SK-N-SH treated with all-trans-retinoic acid at 6 μM for 48 hours (cell line): ENCODE measurements around the gene CDKN2B.

Experiments used
- ATAC-seq: fragments of 200-7000 bp; cut with Tn5 transposase; 3 replicates; pipeline ENCODE4 v1.9.1; 2020; ENCODE audit warnings: mild to moderate bottlenecking, moderate library complexity
- ARNTL ChIP-seq: fragments of 450-650 bp; formaldehyde crosslinking; IDR thresholded peaks from 2 replicates; pipeline ENCODE4 v1.5.0; 2020; ENCODE audit warnings: low read depth, mild to moderate bottlenecking, moderate library complexity, borderline replicate concordance
- CSDC2 ChIP-seq: fragments of 250-450 bp; sonication (Bioruptor Pico); IDR thresholded peaks from 2 replicates; pipeline ENCODE4 v1.5.0; 2020; ENCODE audit warnings: mild to moderate bottlenecking, moderate library complexity
- ESRRG ChIP-seq: fragments of 250-450 bp; sonication (Bioruptor Pico); IDR thresholded peaks from 2 replicates; pipeline ENCODE4 v1.6.1; 2021; ENCODE audit warnings: mild to moderate bottlenecking
- GLIS3 ChIP-seq: fragments of 250-450 bp; sonication (Bioruptor Pico); IDR thresholded peaks from 2 replicates; pipeline ENCODE4 v1.5.0; 2020; ENCODE audit warnings: mild to moderate bottlenecking, moderate library complexity
- POU6F1 ChIP-seq: fragments of 250-450 bp; sonication (Bioruptor Pico); IDR thresholded peaks from 2 replicates; pipeline ENCODE4 v1.8.0; 2021; ENCODE audit warnings: low read depth, mild to moderate bottlenecking, moderate library complexity, borderline replicate concordance
- PPARA ChIP-seq: fragments of 250-450 bp; sonication (Bioruptor Pico); IDR thresholded peaks from 2 replicates; pipeline ENCODE4 v1.5.0; 2020; ENCODE audit warnings: mild to moderate bottlenecking, borderline replicate concordance
- RARB ChIP-seq: fragments of 250-450 bp; sonication (Bioruptor Pico); IDR thresholded peaks from 2 replicates; pipeline ENCODE4 v1.8.0; 2021; ENCODE audit warnings: mild to moderate bottlenecking, moderate library complexity
- SNAI2 ChIP-seq: fragments of 250-450 bp; sonication (Bioruptor Pico); IDR thresholded peaks from 2 replicates; pipeline ENCODE4 v1.5.0; 2020; ENCODE audit warnings: mild to moderate bottlenecking, moderate library complexity
- TCF4 ChIP-seq: fragments of 250-450 bp; sonication (Bioruptor Pico); IDR thresholded peaks from 2 replicates; pipeline ENCODE4 v1.8.0; 2021; ENCODE audit warnings: mild to moderate bottlenecking, moderate library complexity, borderline replicate concordance
- TOX ChIP-seq: fragments of 250-450 bp; sonication (Bioruptor Pico); IDR thresholded peaks from 2 replicates; pipeline ENCODE4 v1.8.0; 2021; ENCODE audit warnings: mild to moderate bottlenecking, moderate library complexity, borderline replicate concordance
- ZC3H10 ChIP-seq: fragments of 250-450 bp; sonication (Bioruptor Pico); IDR thresholded peaks from 2 replicates; pipeline ENCODE4 v1.5.1; 2021; ENCODE audit warnings: mild to moderate bottlenecking, moderate library complexity
- ZFP3 ChIP-seq: fragments of 250-450 bp; sonication (Bioruptor Pico); IDR thresholded peaks from 2 replicates; pipeline ENCODE4 v1.5.0; 2020; ENCODE audit warnings: mild to moderate bottlenecking, moderate library complexity
- ZFP30 ChIP-seq: fragments of 450-650 bp; formaldehyde crosslinking; IDR thresholded peaks from 2 replicates; pipeline ENCODE4 v1.5.0; 2022; ENCODE audit warnings: mild to moderate bottlenecking, moderate library complexity
- ZNF565 ChIP-seq: fragments of 450-650 bp; formaldehyde crosslinking; conservative IDR thresholded peaks from 2 replicates; pipeline ENCODE4 v1.5.0; 2020; ENCODE audit warnings: low read depth, mild to moderate bottlenecking, moderate library complexity
- ZNF8 ChIP-seq: fragments of 450-650 bp; formaldehyde crosslinking; IDR thresholded peaks from 2 replicates; pipeline ENCODE4 v1.5.0; 2020; ENCODE audit warnings: mild to moderate bottlenecking, moderate library complexity
- TF ChIP-seq, protein P1 (sequence below): fragments of 250-450 bp; sonication (Bioruptor Pico); IDR thresholded peaks from 2 replicates; pipeline ENCODE4 v1.8.0; 2020; ENCODE audit warnings: mild to moderate bottlenecking, moderate library complexity, borderline replicate concordance
- TF ChIP-seq, protein P2 (sequence below): fragments of 250-450 bp; sonication (Bioruptor Pico); IDR thresholded peaks from 2 replicates; pipeline ENCODE4 v1.5.1; 2020; ENCODE audit warnings: low read depth, mild to moderate bottlenecking, moderate library complexity
- TF ChIP-seq, protein P3 (sequence below): fragments of 250-450 bp; sonication (Bioruptor Pico); IDR thresholded peaks from 2 replicates; pipeline ENCODE4 v1.5.0; 2020; ENCODE audit warnings: mild to moderate bottlenecking, moderate library complexity

CDKN2B gene

DNA sequence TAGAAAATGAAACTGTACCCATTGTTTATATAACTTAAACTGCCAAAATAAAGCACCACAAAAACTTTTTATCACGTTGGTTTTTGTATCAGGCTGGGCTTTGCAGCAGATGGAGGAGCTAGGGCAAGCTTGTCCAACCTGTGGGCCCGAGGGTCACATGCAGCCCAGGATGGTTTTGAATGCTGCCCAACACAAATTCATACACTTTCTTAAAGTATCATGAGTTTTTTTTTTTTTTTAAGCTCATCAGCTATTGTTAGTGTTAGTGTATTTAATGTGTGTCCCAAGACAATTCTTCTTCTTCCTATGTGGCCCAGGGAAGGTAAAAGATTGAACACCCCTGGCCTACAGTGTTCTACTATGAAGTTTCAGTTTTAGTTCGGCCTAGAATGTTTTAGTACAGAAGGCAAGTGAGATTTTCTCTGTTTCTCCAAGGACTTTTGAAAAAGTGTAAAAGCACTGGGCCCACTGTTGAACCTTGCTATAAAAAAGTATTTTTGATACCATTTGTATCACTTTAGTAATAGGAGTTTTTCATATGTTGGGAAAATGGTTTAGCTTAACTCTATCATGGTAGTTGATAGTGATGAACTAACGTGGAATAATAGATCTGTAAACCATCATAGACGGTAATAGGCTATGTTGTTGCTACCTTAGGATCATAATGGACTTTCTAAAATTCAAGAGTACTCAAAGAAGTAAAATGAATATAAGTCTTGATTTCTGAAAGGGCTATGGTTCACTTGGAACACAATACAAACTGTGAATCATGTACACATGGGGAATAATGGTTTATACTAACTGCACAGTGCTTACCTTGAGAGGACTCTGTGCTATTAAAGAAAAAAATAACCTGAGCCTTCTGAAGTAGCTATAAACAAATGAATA lies 17.8 kb downstream of the CDKN2B start:
- no peak for TF ChIP-seq SNAI2 (CRISPR knock-in tag)
- TF ChIP-seq, protein P1, sequence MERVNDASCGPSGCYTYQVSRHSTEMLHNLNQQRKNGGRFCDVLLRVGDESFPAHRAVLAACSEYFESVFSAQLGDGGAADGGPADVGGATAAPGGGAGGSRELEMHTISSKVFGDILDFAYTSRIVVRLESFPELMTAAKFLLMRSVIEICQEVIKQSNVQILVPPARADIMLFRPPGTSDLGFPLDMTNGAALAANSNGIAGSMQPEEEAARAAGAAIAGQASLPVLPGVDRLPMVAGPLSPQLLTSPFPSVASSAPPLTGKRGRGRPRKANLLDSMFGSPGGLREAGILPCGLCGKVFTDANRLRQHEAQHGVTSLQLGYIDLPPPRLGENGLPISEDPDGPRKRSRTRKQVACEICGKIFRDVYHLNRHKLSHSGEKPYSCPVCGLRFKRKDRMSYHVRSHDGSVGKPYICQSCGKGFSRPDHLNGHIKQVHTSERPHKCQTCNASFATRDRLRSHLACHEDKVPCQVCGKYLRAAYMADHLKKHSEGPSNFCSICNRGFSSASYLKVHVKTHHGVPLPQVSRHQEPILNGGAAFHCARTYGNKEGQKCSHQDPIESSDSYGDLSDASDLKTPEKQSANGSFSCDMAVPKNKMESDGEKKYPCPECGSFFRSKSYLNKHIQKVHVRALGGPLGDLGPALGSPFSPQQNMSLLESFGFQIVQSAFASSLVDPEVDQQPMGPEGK (CRISPR knock-in tag), result no peak
- no peak for ATAC-seq

GRCh38 chr9:21989440-21990189 lies 19.5 kb downstream of the CDKN2B start:
- no peak for ATAC-seq
- TF ChIP-seq ZNF8 (CRISPR knock-in tag) (no peak), ZC3H10 (CRISPR knock-in tag) (no peak), PPARA (CRISPR knock-in tag) (no peak), GLIS3 (CRISPR knock-in tag) (no peak)
- TF ChIP-seq, protein P2, sequence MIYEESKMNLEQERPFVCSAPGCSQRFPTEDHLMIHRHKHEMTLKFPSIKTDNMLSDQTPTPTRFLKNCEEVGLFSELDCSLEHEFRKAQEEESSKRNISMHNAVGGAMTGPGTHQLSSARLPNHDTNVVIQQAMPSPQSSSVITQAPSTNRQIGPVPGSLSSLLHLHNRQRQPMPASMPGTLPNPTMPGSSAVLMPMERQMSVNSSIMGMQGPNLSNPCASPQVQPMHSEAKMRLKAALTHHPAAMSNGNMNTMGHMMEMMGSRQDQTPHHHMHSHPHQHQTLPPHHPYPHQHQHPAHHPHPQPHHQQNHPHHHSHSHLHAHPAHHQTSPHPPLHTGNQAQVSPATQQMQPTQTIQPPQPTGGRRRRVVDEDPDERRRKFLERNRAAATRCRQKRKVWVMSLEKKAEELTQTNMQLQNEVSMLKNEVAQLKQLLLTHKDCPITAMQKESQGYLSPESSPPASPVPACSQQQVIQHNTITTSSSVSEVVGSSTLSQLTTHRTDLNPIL (CRISPR knock-in tag), result no peak

GRCh38 chr9:21988056-21988990 lies 20.8 kb downstream of the CDKN2B start:
- TF ChIP-seq ZFP3 (no peak), ZNF565 (CRISPR knock-in tag) (no peak), ZFP30 (CRISPR knock-in tag) (no peak), ARNTL (CRISPR knock-in tag) (no peak), POU6F1 (CRISPR knock-in tag) (no peak), TCF4 (CRISPR knock-in tag) (no peak), ESRRG (CRISPR knock-in tag) (no peak), TOX (CRISPR knock-in tag) (no peak), PPARA (CRISPR knock-in tag) (no peak), RARB (no peak), SNAI2 (CRISPR knock-in tag) (no peak), CSDC2 (CRISPR knock-in tag) (no peak)
- TF ChIP-seq, protein P3, sequence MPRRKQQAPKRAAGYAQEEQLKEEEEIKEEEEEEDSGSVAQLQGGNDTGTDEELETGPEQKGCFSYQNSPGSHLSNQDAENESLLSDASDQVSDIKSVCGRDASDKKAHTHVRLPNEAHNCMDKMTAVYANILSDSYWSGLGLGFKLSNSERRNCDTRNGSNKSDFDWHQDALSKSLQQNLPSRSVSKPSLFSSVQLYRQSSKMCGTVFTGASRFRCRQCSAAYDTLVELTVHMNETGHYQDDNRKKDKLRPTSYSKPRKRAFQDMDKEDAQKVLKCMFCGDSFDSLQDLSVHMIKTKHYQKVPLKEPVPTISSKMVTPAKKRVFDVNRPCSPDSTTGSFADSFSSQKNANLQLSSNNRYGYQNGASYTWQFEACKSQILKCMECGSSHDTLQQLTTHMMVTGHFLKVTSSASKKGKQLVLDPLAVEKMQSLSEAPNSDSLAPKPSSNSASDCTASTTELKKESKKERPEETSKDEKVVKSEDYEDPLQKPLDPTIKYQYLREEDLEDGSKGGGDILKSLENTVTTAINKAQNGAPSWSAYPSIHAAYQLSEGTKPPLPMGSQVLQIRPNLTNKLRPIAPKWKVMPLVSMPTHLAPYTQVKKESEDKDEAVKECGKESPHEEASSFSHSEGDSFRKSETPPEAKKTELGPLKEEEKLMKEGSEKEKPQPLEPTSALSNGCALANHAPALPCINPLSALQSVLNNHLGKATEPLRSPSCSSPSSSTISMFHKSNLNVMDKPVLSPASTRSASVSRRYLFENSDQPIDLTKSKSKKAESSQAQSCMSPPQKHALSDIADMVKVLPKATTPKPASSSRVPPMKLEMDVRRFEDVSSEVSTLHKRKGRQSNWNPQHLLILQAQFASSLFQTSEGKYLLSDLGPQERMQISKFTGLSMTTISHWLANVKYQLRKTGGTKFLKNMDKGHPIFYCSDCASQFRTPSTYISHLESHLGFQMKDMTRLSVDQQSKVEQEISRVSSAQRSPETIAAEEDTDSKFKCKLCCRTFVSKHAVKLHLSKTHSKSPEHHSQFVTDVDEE (CRISPR knock-in tag), result no peak
- ATAC-seq, result no peak
